ENCODE results near the gene PIP4K2A. TPM values are rescaled to one million over a fixed set of nuclear protein-coding genes. Genes with fewer than 3 reads are reported as not detected.
"Not testable (repeated sequence)": the region's sequence is repeated elsewhere in the genome, so short reads cannot be mapped to it uniquely, and the experiment has no call there.

The PIP4K2A gene
- 147 and 152 TPM in 2 replicates for total RNA-seq

DNA sequence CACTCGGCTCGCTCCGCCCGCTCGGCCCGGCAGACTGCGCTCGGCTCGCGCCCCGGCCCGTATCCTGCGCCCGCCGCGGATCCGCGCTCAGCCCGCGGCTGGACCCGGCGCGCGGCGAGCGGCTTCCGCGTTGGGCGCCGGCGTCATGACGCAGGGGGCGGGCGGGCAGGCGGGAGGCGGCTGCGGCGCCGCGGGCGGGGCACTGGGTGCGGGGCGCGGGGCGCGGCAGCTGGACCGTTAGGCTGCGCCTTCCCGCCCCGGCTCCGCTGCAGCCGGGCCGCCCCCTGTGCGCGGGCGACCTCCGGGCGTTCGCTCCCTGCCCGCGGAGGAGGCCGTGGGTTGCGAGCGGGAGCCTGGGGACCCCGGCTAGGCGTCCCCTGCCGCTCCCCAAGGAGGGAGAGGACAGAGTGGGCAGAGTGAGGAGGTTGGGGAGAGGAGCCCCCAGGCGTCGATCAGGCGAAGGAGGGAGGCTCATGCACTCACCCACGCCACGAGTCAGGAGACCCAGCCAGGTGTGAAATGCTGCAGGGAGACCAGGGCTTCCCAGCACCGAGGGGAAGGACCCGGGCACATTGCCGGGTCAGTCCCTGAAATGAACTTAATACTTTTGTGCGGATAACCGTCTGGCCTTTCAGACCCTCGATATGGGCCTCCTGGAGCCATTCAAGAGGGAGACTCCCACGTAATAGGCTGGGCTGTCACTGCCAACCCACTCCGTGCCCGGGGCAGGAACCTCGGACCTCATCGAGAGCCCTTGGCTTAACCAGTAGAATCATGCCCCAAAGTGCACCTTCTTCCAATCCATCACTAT, at the start of gene PIP4K2A:
Gene PIP4K2A (minus strand): TSS at position 100 of the 811 bp plus-strand sequence. CDS start 252 bp downstream, outside the sequence.
- intact Hi-C loops (cut with micrococcal nuclease) = loop anchor here (1.0 to 10.0 kb wide), 13 partner anchors 32 to 723 kb away; partner anchors contain the start of genes COMMD3, DNAJC1, MSRB2 and OTUD1

DNA sequence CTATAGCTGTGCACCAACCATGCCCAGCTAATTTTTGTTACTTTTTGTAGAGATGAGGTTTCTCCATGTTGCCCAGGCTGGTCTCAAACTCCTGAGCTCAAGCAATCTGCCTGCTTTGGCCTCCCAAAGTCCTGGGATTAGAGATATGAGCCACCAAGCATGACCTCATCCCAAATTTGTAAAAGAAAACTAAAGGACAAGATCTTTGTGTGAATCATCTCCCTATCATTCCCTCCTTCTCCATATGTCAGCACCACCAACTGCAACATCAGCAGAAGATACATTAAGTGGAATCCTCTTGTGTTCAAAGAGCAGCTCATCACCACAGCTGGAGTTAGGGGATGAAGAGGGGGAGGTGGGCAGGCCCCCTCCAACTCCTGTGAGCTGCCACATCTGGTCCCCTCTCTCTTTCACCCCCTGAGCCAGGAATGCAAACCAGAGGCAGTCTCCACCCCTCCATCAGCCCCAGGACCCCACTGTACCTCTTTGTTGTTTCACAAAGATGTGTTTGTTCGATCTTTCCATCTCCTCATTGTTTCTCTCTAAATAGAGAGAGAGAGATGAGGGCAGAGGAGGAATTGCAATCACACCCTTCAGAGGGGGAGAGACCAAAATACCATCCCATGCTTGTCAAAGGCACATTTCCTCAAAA, 47.3 kb upstream of the PIP4K2A start:
- intact Hi-C loops (cut with micrococcal nuclease) = no loop called here

GRCh38 chr10:22760025-22760424, 45.6 kb upstream of the PIP4K2A start:
- intact Hi-C loops (cut with micrococcal nuclease) = no loop called here

DNA sequence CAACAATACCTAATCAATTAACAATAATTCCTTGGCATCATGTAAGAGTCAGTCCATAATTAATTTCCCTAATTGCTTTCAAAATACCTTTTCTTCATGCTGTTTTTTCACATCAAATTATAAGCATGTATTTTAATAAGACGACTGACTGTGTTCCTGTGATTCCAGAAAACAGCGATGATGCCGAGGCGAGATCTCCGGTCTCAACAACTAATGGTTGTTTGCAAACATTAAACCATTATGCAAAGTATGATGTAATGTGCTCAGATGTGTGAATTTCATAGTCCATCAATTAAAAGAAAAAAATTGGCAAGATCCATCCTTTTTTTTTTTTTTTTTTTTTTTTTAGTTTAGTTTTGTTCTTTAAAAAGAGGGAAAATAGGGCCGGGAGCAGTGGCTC, 44.5 kb upstream of the PIP4K2A start:
- intact Hi-C loops (cut with micrococcal nuclease) = no loop called here

DNA sequence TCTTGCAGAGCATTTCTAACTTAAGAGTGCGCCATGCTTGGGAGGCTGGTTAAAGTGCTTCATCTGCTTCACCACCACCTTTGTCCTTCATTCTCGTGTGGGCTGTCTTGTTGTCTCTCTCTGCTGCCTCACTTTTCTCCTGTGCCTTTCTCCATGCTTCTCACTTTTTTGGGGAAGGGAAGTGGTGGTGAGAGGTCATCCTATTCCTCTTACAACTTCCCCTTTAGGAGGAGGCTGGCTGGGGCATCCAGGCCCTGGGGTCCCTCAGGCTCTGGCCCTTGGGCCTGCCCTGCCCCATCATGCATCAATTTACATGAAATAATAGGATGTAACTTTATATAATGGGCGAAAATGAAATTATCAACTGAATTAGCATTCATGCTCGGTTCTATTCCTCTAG, 39.9 kb upstream of the PIP4K2A start:
- intact Hi-C loops (cut with micrococcal nuclease) = no loop called here

GRCh38 chr10:22753786-22754185, 39.4 kb upstream of the PIP4K2A start:
- intact Hi-C loops (cut with micrococcal nuclease) = no loop called here

DNA sequence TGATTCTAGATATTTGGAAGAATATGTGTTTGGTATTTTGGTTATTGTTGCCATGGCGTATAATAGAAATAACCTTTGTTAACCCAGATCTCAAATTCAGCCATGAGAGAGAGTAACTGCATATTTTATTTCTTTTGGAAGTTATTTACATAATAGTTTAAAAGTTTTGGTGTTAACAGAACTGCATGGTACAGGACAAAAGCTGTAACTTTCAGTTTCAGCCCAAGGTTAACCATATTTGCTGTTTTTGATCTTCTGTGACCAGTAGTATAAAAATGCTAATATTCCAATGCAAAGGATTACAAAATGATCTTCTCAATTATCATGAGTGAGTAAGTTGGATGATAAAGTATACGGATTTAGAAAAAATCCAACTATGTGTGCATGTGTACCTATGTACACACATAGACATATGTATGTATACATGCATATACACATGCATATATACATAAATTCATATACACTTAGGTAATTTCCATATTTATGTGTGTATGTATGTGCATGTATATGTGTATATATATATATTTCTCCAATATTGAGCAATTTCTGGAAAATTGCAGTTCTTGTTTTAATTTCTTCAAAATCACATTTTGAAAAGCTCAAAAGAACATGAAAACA, 38.0 kb upstream of the PIP4K2A start:
- intact Hi-C loops (cut with micrococcal nuclease) = no loop called here

DNA sequence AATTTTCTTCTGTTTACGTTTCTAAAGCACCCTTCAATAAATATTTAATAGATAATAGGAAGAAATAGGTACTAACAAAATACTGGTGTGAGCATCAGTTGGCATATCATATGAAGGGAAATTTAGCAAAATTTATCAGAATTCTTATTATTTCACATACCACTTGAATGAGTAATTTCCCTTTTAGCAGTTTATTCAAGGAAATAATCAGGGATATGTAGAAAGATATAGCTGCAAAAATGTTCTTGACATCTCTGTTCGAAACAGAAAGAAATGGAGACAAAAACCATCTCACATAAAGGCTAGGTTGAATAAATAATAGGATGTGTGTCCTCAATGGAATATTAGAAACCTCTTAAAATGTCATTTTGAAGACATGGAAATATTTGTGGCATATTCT, 35.8 kb upstream of the PIP4K2A start:
- intact Hi-C loops (cut with micrococcal nuclease) = no loop called here

GRCh38 chr10:22744858-22745257, 30.5 kb upstream of the PIP4K2A start:
- intact Hi-C loops (cut with micrococcal nuclease) = not testable (repeated sequence)

DNA sequence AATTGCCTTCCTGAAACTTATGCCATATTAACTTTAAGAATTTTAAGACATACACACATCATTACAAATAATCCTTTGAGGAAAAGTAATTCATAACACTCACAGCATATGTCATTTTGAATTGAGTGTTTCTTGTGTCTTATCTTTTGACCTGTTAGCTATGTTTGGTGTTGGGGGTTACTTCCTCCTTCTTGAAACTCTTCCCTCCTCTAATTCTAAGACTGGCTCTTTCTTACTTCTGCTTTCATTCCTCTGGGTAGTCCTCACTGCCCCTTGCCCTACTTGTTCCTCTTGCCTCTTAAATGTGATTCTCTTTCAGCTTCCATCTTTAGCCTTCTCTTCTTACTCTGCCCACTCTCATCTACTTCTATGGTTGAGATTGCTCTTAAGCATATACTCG, 28.3 kb upstream of the PIP4K2A start:
- intact Hi-C loops (cut with micrococcal nuclease) = no loop called here

- intact Hi-C loops (cut with micrococcal nuclease) = not testable (repeated sequence)
These were observed 27.3 kb upstream of the PIP4K2A start for GRCh38 chr10:22741631-22742030.

GRCh38 chr10:22740180-22740579, 25.8 kb upstream of the PIP4K2A start:
- intact Hi-C loops (cut with micrococcal nuclease) = no loop called here

DNA sequence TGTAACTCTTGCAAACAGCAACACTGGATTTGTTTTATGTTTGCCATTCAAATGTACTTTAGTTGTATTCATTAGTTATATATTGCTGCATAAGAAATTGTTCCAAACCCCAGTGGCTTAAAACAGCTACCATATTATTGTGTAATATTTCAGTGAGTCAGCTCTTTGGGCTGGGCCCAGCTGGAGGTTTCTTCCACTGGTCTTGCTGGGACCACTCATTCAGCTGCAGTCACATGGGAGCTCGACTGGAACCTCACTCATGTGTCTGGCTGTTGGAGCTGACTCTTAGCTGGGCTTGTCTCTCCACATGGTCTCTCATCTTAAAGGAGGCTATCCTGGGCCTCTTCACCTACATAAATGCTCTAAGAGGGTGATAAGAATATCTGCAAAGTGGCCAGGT, 23.2 kb upstream of the PIP4K2A start:
- intact Hi-C loops (cut with micrococcal nuclease) = no loop called here

- intact Hi-C loops (cut with micrococcal nuclease) = no loop called here
These were observed 21.8 kb upstream of the PIP4K2A start for GRCh38 chr10:22736134-22736533.

- intact Hi-C loops (cut with micrococcal nuclease) = no loop called here
These were observed 19.6 kb upstream of the PIP4K2A start for GRCh38 chr10:22733992-22734391.

DNA sequence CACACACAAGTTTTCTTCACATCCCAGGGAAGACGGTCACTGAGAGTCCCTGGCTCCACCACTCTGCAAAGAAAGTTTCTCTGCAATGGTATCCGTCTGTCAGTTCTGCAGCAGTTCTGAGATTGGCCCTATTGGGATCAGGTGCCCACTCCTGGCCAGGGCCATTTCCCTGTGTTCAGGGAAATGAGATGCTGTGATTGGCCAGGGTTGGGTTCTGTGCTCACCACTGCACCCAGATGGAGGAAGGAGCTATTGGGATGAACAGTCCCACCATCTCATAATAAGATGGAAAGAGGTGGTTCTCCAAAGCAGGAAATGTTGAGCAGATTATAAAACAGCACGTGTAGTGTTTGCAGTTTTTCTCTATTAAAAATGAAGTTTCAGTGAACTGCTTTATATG, 13.3 kb upstream of the PIP4K2A start:
- intact Hi-C loops (cut with micrococcal nuclease) = no loop called here

- intact Hi-C loops (cut with micrococcal nuclease) = no loop called here
These were observed 12.7 kb upstream of the PIP4K2A start for GRCh38 chr10:22727112-22727511.

DNA sequence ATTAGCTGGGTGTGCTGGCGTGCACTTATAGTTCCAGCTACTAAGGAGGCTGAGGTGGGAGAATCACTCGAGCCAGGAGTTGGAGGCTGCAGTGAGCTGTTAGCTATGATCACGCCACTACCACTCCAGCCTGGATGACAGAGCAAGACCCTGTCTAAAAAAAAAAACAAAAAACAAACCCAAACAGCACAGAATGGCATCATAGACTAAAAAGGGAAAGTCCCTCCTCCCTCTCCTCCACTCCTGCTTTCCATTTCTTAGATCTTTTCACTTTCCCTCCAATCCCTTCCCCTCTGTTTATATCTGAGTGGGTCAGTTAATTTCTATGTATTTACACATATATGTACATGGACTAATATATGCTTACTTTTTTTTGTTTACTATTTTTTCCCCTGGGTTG, 10.4 kb upstream of the PIP4K2A start:
- intact Hi-C loops (cut with micrococcal nuclease) = no loop called here

DNA sequence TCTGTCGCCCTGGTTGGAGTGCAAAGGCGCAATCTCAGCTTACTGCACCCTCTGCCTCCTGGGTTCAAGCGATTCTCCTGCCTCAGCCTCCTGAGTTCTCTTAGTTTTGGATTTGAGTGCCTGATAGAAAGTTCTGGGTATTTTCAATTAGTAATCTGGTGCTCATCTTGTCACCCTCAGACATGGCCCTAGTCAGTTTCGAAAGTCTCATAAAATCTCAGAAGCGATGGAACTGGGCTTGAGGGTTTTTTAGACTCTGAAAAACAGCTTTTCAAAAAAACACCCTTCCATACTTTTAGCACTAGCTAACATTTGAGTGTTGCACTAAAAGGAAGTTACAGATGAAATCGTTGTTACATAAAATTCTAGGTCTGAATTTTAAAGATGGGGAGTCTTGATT, 9.4 kb upstream of the PIP4K2A start:
- intact Hi-C loops (cut with micrococcal nuclease) = no loop called here

DNA sequence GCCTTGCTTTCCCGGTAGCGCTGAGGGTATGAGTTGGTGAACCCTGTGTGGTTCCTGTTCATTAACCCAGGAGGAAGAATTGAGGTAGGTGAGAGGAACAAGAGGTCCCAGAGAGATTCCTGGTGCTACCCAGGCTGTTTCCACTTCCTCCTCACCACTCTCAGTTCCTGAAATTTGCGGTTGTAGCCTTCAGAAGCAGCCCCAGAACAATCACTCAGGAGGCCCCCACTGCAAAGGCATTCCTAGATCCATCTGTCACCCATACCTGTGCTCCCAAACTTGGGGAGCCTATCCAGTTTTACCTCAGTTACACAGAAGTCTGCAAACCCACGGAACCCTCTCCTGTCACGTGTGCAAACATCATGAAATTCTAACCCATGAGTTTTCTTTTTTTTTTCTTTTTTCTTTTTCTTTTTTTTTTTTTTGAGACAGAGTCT, 9.0 kb upstream of the PIP4K2A start:
- intact Hi-C loops (cut with micrococcal nuclease) = no loop called here

GRCh38 chr10:22722626-22723169, 8.3 kb upstream of the PIP4K2A start:
- intact Hi-C loops (cut with micrococcal nuclease) = no loop called here

DNA sequence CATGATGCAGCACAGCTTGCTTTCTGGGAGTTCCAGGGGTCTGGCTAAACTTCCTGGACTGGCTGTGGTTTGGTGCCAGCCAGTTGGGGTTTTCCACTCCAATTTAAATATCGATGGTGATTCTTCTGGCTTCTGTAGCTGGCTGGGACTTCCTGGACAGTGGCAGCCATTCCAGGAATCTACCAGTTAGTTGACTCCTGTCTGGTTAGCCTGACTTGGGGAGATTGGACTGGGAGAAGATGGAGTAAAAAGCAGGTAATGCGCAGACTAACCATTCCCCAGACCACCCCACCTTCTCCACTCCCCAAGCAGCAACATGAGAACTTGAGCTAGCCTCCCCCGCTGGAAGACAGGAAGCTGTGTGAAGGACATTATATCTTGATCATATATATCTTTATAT, 6.3 kb upstream of the PIP4K2A start:
- intact Hi-C loops (cut with micrococcal nuclease) = no loop called here

Measured in T-helper 1 cell treated with Interleukin-12 subunit alpha and Interleukin-12 subunit beta and Interleukin-4 antibody, amounts not matched to agents 30 ng/mL and 1 ng/mL, for 36 hours (primary cell).